ENCODE measurements around the gene SNX24. TPM values are rescaled to one million over a fixed set of nuclear protein-coding genes. Genes with fewer than 3 reads are reported as not detected.

SNX24 gene
- total RNA-seq, 1 donor from 2014 or later = 21.0 TPM

GRCh38 chr5:122937914-122938313 is 92.5 kb downstream of the SNX24 start:
- Mint-ChIP-seq H3K27ac (no peak overlapping the region), H3K36me3 (peaks cover 9% of the 10 kb centered on the region), H3K9me3 (peaks cover 3% of the 10 kb centered on the region), H3K4me3 (no peak overlapping the region), H3K4me1 (peaks cover 11% of the 10 kb centered on the region), H3K27me3 (ENCODE audit: insufficient read depth, low read depth) (no peaks in the 10 kb centered on the region)
- DNase-seq (ENCODE audit: low spot score) = no peak
- Histone ChIP-seq H3K4me2 (no peak overlapping the region), H3K79me2 (ENCODE audit: low read depth) (no peaks in the 10 kb centered on the region), H3K4me3 (no peak overlapping the region), H3K4me1 (peaks cover 11% of the 10 kb centered on the region), H3K36me3 (no peaks in the 10 kb centered on the region), H4K20me1 (ENCODE audit: low read depth) (no peaks in the 10 kb centered on the region), H3K9me3 (ENCODE audit: low read depth) (no peaks in the 10 kb centered on the region), H2AFZ (replicated peaks) (no peak overlapping the region), H3K9ac (no peak overlapping the region), H3K27ac (peak overlapping the region; percentile 35), H3F3A (ENCODE audit: low read depth) (no peaks in the 10 kb centered on the region), H3K27me3 (no peaks in the 10 kb centered on the region)
- TF ChIP-seq, protein P1, sequence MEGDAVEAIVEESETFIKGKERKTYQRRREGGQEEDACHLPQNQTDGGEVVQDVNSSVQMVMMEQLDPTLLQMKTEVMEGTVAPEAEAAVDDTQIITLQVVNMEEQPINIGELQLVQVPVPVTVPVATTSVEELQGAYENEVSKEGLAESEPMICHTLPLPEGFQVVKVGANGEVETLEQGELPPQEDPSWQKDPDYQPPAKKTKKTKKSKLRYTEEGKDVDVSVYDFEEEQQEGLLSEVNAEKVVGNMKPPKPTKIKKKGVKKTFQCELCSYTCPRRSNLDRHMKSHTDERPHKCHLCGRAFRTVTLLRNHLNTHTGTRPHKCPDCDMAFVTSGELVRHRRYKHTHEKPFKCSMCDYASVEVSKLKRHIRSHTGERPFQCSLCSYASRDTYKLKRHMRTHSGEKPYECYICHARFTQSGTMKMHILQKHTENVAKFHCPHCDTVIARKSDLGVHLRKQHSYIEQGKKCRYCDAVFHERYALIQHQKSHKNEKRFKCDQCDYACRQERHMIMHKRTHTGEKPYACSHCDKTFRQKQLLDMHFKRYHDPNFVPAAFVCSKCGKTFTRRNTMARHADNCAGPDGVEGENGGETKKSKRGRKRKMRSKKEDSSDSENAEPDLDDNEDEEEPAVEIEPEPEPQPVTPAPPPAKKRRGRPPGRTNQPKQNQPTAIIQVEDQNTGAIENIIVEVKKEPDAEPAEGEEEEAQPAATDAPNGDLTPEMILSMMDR (IDR thresholded peaks at IDR 0.05) = no peak
- TF ChIP-seq EZH2 (IDR thresholded peaks at IDR 0.05) = no peak
- TF ChIP-seq EZH2phosphoT487 (IDR thresholded peaks at IDR 0.05) = no peak

DNA sequence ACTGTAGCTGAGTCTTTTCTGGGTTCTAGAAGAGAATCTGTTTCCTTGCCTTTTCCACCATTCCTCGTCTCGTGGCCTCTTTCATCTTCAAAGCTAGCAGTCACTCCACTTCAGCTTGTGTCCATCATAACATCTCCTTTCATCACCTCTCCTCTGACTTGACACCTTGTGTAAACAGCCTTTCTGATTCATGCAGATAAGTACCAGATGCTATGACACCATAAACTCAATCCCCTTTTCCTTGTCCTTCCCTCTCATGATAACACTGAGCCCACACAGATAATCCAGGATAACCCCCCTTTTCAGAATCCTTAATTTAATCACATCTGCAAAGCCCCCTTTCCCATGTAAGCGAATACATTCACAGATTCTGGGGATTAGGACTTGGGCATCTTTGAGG is 95.5 kb downstream of the SNX24 start:
- Histone ChIP-seq H3F3A (ENCODE audit: low read depth) (no peaks in the 10 kb centered on the region), H3K27ac (no peak overlapping the region), H4K20me1 (ENCODE audit: low read depth) (no peaks in the 10 kb centered on the region), H3K4me1 (peaks cover 18% of the 10 kb centered on the region), H3K36me3 (no peaks in the 10 kb centered on the region), H3K4me2 (no peak overlapping the region), H3K79me2 (ENCODE audit: low read depth) (no peaks in the 10 kb centered on the region), H2AFZ (replicated peaks) (no peak overlapping the region), H3K9ac (no peak overlapping the region), H3K4me3 (no peak overlapping the region), H3K9me3 (ENCODE audit: low read depth) (no peaks in the 10 kb centered on the region), H3K27me3 (no peaks in the 10 kb centered on the region)
- Mint-ChIP-seq H3K27me3 (ENCODE audit: insufficient read depth, low read depth) (no peaks in the 10 kb centered on the region), H3K4me1 (peaks cover 17% of the 10 kb centered on the region), H3K9me3 (peaks cover 3% of the 10 kb centered on the region), H3K4me3 (no peak overlapping the region), H3K27ac (no peak overlapping the region), H3K36me3 (peaks cover 7% of the 10 kb centered on the region)
- no peak for TF ChIP-seq EZH2phosphoT487 (IDR thresholded peaks at IDR 0.05)
- no peak for TF ChIP-seq EZH2 (IDR thresholded peaks at IDR 0.05)
- DNase-seq (ENCODE audit: low spot score) = no peak

- Histone ChIP-seq H4K20me1 (ENCODE audit: low read depth) (no peaks in the 10 kb centered on the region), H3K27ac (no peak overlapping the region), H3F3A (ENCODE audit: low read depth) (no peaks in the 10 kb centered on the region), H3K79me2 (ENCODE audit: low read depth) (no peaks in the 10 kb centered on the region), H3K4me2 (no peak overlapping the region), H3K4me1 (peaks cover 18% of the 10 kb centered on the region), H3K9ac (no peak overlapping the region), H2AFZ (replicated peaks) (no peak overlapping the region), H3K27me3 (no peaks in the 10 kb centered on the region), H3K36me3 (no peaks in the 10 kb centered on the region), H3K9me3 (ENCODE audit: low read depth) (no peaks in the 10 kb centered on the region), H3K4me3 (no peak overlapping the region)
- Mint-ChIP-seq H3K27ac (no peak overlapping the region), H3K27me3 (ENCODE audit: insufficient read depth, low read depth) (no peaks in the 10 kb centered on the region), H3K36me3 (peaks cover 10% of the 10 kb centered on the region), H3K4me1 (peaks cover 15% of the 10 kb centered on the region), H3K9me3 (peaks cover 3% of the 10 kb centered on the region), H3K4me3 (no peak overlapping the region)
- TF ChIP-seq EZH2 (IDR thresholded peaks at IDR 0.05) = no peak
- no peak for TF ChIP-seq EZH2phosphoT487 (IDR thresholded peaks at IDR 0.05)
- TF ChIP-seq, protein P1 (IDR thresholded peaks at IDR 0.05) = no peak
- DNase-seq (ENCODE audit: low spot score) = no peak
Measured at GRCh38 chr5:122941737-122942136, 96.3 kb downstream of the SNX24 start.

- Histone ChIP-seq H3K36me3 (no peaks in the 10 kb centered on the region), H2AFZ (replicated peaks) (no peak overlapping the region), H4K20me1 (ENCODE audit: low read depth) (no peaks in the 10 kb centered on the region), H3K9me3 (ENCODE audit: low read depth) (no peaks in the 10 kb centered on the region), H3K4me3 (no peak overlapping the region), H3K4me1 (peaks cover 18% of the 10 kb centered on the region), H3K4me2 (no peak overlapping the region), H3F3A (ENCODE audit: low read depth) (no peaks in the 10 kb centered on the region), H3K9ac (no peak overlapping the region), H3K27me3 (no peaks in the 10 kb centered on the region), H3K27ac (no peak overlapping the region), H3K79me2 (ENCODE audit: low read depth) (no peaks in the 10 kb centered on the region)
- TF ChIP-seq, protein P1 (IDR thresholded peaks at IDR 0.05) = no peak
- no peak for TF ChIP-seq EZH2 (IDR thresholded peaks at IDR 0.05)
- no peak for TF ChIP-seq EZH2phosphoT487 (IDR thresholded peaks at IDR 0.05)
- Mint-ChIP-seq H3K36me3 (peaks cover 10% of the 10 kb centered on the region), H3K4me1 (peaks cover 15% of the 10 kb centered on the region), H3K27me3 (ENCODE audit: insufficient read depth, low read depth) (no peaks in the 10 kb centered on the region), H3K4me3 (no peak overlapping the region), H3K27ac (no peak overlapping the region), H3K9me3 (peaks cover 3% of the 10 kb centered on the region)
- DNase-seq (ENCODE audit: low spot score) = no peak
Measured at GRCh38 chr5:122942164-122942914, 96.9 kb downstream of the SNX24 start.

Data from neural progenitor cell (in vitro differentiated cells).